ENCODE data around the gene BRD4.
A peak's percentile ranks its signal among the peaks of the same experiment; 100 is the strongest.

BRD4 gene

GRCh38 chr19:15289673-15290072, 42.7 kb downstream of the BRD4 start:
- DNase-seq, result no peak

DNA sequence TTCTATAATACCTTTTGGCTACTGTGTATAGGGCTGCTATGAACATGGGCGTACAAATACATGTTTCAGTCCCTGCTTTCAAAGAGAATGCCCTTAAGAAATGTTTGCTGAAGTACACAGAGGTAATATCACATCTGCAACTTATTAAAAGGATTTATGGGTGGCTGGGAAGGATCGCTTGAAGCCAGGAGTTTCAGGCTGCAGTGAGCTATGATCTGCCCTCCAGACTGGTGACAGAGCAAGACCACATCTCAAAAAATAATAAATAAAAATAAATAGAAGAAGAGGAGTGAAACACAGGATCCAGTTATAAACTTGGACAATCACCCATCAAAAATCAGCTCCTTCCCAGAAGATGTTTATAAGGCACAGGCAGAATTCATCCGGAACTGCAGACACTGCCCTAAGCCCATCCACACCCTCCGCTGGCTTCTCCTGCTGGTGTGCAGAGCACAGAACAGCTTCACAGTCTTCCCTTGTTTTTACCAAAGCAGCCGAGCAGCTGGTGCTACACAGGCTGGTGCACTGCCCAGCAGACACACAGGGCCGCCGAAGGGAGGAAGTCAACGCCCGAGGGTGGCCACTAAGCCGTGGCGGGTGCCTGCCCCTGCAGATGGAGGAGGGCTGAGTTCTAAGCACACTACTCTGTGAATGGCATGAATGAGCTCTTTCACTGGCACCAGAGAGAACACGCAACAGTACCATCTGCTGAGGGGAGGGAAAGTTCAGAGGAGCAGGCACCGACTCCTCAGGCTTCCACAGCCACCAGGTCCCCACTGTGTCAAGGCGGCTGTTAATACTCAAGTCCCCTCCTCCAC, 44.0 kb downstream of the BRD4 start:
- DNase-seq, result peak; percentile 39

- no peak for DNase-seq
Measured at GRCh38 chr19:15287496-15287895, 44.8 kb downstream of the BRD4 start.

GRCh38 chr19:15286688-15287365, 45.5 kb downstream of the BRD4 start:
- no peak for DNase-seq

- DNase-seq, result no peak
Measured at GRCh38 chr19:15285896-15286591, 46.3 kb downstream of the BRD4 start.

DNA sequence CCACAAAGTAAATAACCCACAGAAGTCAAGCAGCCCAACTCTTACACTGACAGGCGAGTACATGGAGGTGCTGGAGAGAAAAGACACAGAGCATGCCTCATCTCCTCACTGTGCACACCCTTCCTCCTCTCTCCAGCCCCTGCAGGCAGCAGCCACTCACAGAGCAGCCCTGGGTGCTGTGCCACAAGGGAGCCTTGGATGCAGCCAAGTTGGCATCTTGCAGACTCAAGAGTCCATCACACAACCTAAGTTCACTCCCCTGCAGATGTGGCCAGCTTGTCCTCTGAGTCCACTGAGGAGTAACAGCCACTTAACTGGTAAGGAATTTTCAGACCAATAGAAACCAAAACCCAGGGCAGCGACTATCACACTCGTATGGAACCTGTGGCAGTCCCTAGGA, 47.4 kb downstream of the BRD4 start:
- DNase-seq, result no peak

GRCh38 chr19:15284091-15284490, 48.2 kb downstream of the BRD4 start:
- no peak for DNase-seq

- peak; percentile 80 for DNase-seq
Measured at GRCh38 chr19:15283141-15283883, 49.0 kb downstream of the BRD4 start.

DNA sequence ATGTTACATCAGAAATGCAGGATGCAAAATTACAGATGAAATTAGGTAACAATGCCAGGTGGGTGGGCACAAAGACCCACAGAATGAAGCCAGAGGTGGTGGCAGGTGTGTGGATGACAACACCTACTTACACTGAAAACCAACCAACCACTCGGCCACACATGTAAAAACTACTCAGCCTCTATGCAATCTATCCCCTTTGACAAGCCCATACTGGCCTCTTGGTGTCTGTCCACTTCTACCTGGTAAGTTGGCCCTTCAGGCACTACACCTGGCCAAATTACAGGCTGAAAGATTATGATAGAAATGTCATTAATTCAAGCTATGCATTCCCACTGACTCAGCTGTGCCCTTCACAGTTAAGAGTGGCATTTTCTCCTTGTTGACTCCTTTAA, 50.0 kb downstream of the BRD4 start:
- no peak for DNase-seq

GRCh38 chr19:15280915-15281683, 51.2 kb downstream of the BRD4 start:
- peak; percentile 85 for DNase-seq

DNA sequence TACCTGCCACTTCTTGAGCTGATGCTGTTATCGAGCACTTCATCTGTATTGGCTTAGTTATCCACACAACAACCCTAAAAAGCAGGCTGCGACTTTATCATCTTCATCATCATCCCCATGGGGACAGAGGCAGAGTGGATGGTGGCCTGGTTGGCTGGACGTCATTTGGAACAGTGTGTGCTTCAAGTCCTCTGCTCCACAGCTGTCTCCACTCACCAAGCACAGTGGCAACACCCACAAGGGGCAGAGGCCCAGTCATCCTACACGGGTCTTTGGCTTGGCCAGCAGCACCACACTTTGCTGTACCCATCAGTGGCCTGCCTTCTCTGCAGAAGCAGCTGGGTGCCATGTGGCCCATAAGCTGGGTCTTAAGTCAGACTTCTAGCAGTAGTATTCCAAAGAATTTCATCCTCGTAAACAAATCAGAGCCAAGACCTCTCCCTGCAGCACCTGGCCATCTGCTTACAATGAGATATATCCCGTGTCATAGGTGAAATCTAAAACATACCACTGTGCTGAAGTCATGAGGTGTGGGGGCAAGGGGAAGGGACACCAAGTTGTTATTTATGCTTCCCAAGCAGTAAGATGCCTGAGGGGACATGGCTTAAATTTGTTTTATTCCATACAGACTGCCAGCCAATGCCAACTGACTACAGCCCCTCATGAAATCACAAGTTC, 52.2 kb downstream of the BRD4 start:
- DNase-seq, result no peak

GRCh38 chr19:15279326-15279904, 52.9 kb downstream of the BRD4 start:
- no peak for DNase-seq

GRCh38 chr19:15276620-15277215, 55.6 kb downstream of the BRD4 start:
- DNase-seq, result no peak

DNA sequence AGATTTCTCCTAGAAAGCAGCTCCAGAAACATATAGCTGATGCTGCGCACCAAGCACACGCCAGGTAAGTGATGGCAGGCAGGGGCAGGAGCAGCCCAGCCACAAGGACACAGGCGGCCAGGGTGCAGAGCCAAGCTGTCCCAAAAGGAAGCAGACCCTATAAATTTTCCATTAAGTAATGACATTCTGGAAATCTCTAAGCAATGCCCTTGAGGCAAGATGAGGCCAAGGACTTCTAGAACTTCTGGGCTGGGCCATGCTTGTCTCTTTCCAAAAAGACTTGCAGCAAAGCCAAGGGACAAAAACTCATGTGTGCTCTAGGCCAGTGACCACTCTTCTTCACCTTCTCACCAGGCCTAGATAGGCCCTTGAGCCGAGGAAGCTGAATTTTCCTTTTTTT, 57.9 kb downstream of the BRD4 start:
- no peak for DNase-seq

DNA sequence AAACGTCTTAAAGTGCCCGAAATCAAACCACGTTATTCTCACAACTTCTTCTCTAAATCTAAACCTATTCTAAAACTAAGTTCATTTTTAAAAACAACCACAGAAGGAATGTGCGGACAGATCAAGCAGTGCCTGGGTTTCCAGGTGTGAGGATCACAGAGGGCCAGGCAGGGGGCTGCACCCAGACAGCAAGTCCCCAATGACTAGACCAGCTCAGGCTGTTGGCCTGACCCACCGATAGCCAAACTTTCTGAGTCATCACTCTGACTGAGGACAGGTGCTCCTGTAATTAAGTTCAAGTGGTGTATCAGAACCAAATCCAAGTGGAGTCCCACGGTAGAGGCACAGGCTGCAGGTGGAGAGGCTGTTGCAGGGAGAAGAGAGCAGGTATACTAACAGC, 62.5 kb downstream of the BRD4 start:
- DNase-seq, result no peak

DNA sequence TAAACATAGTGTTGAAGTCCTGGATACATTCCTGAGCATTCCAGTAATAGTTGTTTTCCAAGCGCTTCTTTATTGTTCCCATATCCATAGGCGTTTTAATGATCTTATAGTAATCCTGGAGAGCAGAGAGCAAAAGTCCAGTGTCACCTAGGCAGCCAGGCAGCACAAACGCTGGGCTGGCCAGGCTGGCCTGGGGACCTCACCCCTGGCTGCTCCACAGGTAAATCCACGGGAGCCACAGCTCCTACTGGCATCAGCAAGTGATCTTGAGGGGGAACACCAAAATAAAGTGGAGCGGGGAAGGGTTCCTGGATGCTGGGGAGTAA, 63.4 kb downstream of the BRD4 start:
- no peak for DNase-seq

DNA sequence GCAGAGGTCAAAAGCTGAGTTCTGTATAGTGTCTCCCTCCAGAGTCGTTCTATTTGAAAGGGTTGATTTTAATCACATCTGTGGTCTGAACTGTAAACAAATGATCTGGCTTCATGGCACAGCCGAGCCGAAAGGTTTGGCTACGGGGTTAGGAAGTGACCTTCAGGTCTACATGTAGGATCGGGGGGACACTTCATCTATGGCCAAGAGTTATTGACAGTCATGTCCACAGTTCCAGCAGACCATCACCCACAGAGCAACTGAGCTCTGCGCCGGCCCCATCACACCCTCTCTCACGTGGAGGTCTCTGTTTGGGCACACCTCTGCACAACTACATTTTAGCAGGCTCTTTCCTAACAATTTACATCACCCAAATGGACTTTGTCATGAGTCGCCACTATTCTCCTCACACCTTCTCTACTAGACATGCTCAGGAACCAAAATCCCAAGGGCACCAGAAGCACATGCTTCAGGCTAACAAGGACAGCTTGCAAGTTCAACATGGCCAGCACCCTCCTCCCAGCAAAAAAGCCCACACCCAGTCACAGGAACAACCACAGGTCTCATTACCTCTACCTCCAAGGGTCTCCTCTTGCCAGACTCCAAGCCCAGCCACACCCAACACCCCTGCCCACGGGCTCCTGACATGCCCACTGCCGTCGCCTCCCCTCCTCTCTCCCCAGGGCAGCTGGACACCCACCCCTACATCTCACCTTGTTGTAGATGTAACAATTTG, 64.0 kb downstream of the BRD4 start:
- no peak for DNase-seq

GRCh38 chr19:15266683-15267082, 65.7 kb downstream of the BRD4 start:
- no peak for DNase-seq

GRCh38 chr19:15265850-15266248, 66.5 kb downstream of the BRD4 start:
- peak; percentile 90 for DNase-seq

GRCh38 chr19:15265214-15265849, 67.0 kb downstream of the BRD4 start:
- DNase-seq, result no peak
